ENCODE results near the gene KCNQ1. TPM values are rescaled to one million over a fixed set of nuclear protein-coding genes. Genes with fewer than 3 reads are reported as not detected.

The KCNQ1 gene
- total RNA-seq, 2 experiments from 2014 or later: 20.4 to 26.0 TPM

DNA sequence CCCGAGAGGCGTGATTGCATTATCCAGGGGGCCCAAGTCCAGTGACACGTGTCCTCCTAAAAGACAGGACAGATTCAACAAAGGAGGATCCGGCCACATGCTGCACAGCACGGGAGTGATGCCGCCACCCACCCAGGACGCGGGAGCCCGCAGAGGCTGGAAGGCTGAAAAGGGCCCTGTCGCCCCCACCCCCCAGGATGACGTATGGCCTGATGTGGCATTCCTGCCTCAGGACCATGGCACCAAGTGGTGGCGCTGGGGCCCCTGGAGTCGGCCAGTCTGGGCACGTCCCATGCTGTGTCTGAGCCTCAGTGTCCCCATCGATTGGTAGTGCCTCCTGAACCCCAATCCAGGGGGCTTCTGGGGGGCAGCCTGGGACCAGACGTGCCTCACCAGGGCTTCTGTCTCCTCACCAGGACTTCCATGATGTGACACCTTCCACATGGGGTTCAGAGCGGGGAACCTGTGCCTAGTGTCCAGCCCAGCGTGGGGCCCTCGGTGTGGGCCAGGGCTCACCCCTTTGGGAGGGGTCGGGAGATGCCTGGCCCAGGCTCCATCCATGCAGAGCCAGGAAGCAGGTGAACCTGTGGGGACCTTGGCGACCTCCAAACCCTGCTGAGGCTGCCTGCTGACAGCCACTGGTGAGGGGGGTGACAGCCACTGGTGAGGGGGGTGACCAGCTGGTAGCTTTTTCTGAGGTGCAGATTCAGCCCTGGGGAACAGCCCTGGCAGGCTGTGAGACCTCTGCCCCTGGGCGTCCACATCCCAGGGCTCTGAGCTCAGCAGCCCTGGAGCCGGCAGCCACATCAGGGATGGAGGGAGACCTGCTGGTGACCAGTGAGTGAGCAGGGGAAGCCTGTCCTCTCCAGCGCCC, 75.3 kb downstream of the KCNQ1 start:
- no peaks in the 10 kb centered on the region for H3K9me3 Mint-ChIP-seq (ENCODE audit: insufficient read depth)
- DNase-seq (no peak), ATAC-seq (no peak)
- CTCF ChIA-PET: interaction anchor here (1.0 kb wide), 1 partner anchor 368 kb away, joined by 3 read pairs; no protein-coding TSS in a partner anchor
- no peak overlapping the region for H3K4me3 Mint-ChIP-seq
- POLR2A ChIA-PET: no interaction called here
- no peaks in the 10 kb centered on the region for H3K36me3 Mint-ChIP-seq (ENCODE audit: low read depth)
- H3K4me1 Mint-ChIP-seq (ENCODE audit: low read depth): no peaks in the 10 kb centered on the region
- no peak overlapping the region for H3K27ac Mint-ChIP-seq
- no peaks in the 10 kb centered on the region for H3K27me3 Mint-ChIP-seq (ENCODE audit: low read depth)

DNA sequence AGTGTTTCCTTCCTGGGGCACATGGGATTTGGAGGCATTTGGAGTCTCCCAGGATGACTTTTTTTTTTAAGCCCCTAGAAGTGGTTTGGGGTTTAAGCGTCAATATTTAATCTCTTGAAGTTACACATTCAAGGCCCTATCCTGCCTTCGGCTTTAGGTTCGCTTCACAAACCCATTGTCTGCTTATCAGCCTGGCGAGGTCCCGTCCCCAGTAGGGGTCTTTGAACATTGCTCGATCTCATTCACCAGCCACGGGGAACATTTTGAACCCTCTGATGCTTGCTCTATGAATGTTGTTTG, 75.9 kb downstream of the KCNQ1 start:
- Mint-ChIP-seq H3K36me3 (ENCODE audit: low read depth) (no peaks in the 10 kb centered on the region), H3K27me3 (ENCODE audit: low read depth) (no peaks in the 10 kb centered on the region), H3K4me1 (ENCODE audit: low read depth) (peaks cover 5% of the 10 kb centered on the region), H3K27ac (no peak overlapping the region), H3K9me3 (ENCODE audit: insufficient read depth) (no peaks in the 10 kb centered on the region), H3K4me3 (no peak overlapping the region)
- DNase-seq (no peak), ATAC-seq (no peak)
- CTCF ChIA-PET: no interaction called here
- POLR2A ChIA-PET: no interaction called here

DNA sequence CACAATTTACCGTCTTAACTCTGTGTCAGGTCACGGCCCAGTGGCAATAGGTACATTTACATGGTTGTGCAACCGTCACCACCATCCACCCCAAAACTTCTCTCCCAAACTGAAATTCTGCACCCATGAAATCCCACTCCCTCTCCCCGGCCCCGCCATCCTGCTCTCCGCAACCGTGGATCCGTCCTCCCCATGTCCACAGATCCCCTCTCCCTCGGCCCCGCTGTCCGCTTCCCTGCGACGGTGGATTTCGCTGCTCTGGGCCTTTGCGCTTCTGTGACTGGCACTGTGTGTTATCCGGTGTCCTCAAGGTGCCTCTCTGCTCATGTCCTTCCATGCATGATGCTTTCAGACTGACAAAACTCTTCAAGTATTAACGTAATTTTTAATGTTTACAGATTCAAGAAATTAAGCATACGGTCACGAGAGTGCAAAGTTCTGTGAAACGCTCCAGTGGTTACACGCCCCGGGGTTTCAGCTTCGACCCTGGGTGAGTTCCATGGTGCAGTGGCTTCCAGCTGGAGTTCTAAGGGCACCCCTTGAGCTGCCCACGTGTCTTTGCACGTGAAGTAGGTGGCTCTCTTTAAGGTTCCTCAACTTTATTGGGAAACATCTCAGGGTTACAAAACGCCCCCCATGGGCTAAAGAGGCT, 76.4 kb downstream of the KCNQ1 start:
- POLR2A ChIA-PET: no interaction called here
- DNase-seq: no peak
- H3K36me3 Mint-ChIP-seq (ENCODE audit: low read depth): no peaks in the 10 kb centered on the region
- CTCF ChIA-PET: no interaction called here
- no peaks in the 10 kb centered on the region for H3K9me3 Mint-ChIP-seq (ENCODE audit: insufficient read depth)
- no peak overlapping the region for H3K27ac Mint-ChIP-seq
- H3K4me1 Mint-ChIP-seq (ENCODE audit: low read depth): peaks cover 10% of the 10 kb centered on the region
- ATAC-seq: no peak
- no peaks in the 10 kb centered on the region for H3K27me3 Mint-ChIP-seq (ENCODE audit: low read depth)
- no peak overlapping the region for H3K4me3 Mint-ChIP-seq

DNA sequence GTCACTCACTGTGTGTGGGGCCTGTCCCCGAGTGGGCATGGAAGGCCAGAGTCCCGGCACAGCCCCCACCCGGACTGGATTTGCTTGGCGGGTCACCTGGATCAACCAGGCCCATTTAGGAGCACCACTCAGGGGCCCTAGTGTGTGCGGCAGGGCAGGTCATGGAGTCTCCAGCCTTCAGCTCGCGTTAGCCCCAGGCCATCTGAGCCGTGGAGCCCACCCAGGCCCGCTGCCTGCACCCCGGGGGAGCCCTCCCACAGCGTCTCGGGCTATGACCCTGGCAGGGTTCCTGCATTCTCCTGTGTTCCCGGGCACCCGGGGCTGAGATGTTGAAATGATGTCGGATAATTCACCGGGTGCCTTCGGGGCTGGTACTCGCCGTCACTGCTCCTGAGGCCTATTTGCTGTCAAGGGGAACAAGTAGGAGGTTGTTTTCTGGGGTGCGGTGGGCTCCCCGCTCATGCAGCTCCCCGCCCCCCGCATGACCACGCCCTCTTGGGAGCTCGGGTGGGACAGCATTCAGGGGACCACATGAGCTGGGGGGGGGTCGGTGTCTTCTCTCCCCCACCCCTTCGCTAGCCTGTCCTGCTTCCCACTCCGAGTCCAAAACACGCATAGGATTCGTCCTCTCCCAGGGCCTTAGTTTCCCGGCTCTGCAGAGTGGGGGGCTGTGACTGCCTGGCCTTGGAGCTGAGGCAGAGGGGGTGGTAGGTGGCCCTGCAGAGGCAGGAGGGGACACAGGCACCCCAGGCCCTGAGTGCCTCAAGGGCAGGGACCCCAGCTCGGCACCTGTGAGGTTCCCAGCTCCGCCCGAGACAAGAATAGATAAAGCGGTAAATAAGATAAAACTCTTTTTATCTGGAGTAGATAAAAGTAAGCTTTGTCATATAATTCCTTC, 77.2 kb downstream of the KCNQ1 start:
- ChIA-PET POLR2A (no interaction called here), CTCF (interaction anchor here (0.5 to 0.9 kb wide), 2 partner anchors 11 to 423 kb away, joined by 3 to 5 read pairs; no protein-coding TSS in a partner anchor)
- Mint-ChIP-seq H3K9me3 (ENCODE audit: insufficient read depth) (no peaks in the 10 kb centered on the region), H3K36me3 (ENCODE audit: low read depth) (no peaks in the 10 kb centered on the region), H3K4me3 (no peak overlapping the region), H3K4me1 (ENCODE audit: low read depth) (peaks cover 16% of the 10 kb centered on the region), H3K27ac (no peak overlapping the region), H3K27me3 (ENCODE audit: low read depth) (no peaks in the 10 kb centered on the region)
- ATAC-seq (no peak), DNase-seq (no peak)

DNA sequence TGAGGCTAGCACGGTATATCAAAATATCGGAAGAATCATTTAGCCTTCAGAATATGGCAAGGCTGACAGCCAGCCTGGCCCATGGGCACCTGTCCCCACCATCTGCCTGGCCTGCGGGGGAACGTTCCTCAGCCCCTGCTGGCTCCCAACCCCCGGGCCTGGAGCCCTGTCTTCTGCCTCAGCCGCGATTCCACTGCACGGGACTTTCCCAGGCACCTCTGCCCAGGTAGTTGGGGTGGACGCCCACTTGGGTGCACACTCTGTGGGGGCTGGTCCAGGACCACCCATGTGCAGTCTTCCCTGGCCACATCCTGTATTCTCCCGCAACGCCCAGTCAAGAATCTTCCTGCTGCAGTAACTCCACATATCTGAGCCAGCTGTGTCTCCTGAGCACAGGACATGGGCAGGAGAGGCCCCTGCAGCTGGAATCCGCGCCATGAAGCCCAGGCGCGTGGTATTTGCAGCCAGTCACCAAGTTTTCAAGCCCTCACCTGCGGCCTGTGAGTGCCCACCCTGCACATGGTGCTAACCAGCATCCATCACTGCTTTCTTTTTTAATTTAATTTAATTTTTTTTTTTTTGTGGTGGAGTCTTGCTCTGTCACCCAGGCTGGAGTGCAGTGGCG, 77.9 kb downstream of the KCNQ1 start:
- H3K36me3 Mint-ChIP-seq (ENCODE audit: low read depth): no peaks in the 10 kb centered on the region
- POLR2A ChIA-PET: no interaction called here
- no peak overlapping the region for H3K27ac Mint-ChIP-seq
- H3K9me3 Mint-ChIP-seq (ENCODE audit: insufficient read depth): no peaks in the 10 kb centered on the region
- H3K4me1 Mint-ChIP-seq (ENCODE audit: low read depth): peaks cover 20% of the 10 kb centered on the region
- H3K27me3 Mint-ChIP-seq (ENCODE audit: low read depth): no peaks in the 10 kb centered on the region
- H3K4me3 Mint-ChIP-seq: no peak overlapping the region
- ATAC-seq (peak; percentile 16), DNase-seq (no peak)
- CTCF ChIA-PET: interaction anchor here (0.5 to 0.9 kb wide), 2 partner anchors 10 to 423 kb away, joined by 3 to 5 read pairs; no protein-coding TSS in a partner anchor

DNA sequence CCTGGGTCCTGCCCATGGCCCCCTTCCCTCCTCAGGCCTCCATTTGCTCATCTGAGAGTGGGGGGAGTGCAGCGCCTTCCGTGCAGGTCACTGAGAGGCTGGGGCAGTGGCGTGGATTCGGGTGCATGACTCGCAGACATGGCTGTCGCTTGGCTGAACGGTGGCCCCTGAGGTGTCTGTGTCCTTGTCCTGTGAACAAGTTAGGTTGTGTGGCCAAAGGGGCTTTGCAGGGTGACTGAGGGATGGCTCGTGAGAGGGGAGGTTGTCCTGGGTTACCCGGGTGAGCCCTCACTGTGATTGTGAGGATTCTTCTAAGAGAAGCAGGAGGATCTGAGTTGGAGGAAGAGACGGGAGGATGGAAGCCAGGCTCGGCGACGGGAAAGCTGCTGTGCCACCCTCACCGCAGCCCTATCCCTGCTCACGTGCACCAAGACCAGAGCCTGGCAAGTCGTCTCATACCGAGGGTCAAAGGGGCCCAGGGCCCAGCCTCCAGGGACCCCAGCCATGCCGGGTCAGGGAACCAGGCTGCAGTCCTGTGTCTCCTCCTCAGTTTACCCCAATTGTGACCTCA, 79.1 kb downstream of the KCNQ1 start:
- ChIA-PET POLR2A (no interaction called here), CTCF (no interaction called here)
- ATAC-seq (no peak), DNase-seq (no peak)
- no peaks in the 10 kb centered on the region for H3K36me3 Mint-ChIP-seq (ENCODE audit: low read depth)
- H3K4me3 Mint-ChIP-seq: no peak overlapping the region
- peaks cover 24% of the 10 kb centered on the region for H3K4me1 Mint-ChIP-seq (ENCODE audit: low read depth)
- no peaks in the 10 kb centered on the region for H3K9me3 Mint-ChIP-seq (ENCODE audit: insufficient read depth)
- no peak overlapping the region for H3K27ac Mint-ChIP-seq
- no peaks in the 10 kb centered on the region for H3K27me3 Mint-ChIP-seq (ENCODE audit: low read depth)

DNA sequence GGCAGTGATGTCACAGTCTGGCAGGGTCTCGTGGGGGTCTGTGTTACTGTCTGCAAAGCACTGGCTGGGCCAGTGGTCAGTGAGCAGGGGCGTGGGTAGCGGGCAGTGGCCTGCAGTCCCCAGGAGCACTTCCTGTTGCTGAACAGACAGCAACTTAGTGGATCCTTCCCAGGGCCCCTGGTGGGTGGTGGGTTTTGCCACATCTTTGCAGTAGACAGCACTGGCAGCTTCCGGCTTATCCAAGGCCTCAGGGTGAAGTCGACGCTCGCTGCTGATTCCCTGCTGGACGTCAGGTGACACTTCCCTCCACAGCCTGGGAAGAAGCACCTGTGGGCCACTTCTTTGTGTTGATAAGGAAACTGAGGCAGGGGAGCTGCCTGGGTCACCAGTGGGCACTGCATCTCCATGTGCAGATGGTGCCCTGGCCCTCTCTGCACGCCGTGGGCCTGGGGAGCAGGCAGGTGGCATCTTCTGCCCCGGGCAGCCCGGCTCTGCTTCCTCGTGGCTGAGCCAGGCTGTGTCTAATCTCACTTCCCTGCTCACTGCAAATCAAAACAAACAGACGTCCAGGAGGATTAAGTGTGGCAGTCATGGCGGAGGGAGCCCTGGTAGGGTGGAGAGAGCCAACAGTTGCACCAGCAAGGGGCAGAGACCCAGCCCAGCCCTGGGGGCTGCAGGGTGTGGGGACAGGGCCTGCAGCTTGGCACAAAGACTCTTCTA, 79.8 kb downstream of the KCNQ1 start:
- ATAC-seq (no peak), DNase-seq (no peak)
- Mint-ChIP-seq H3K27me3 (ENCODE audit: low read depth) (no peaks in the 10 kb centered on the region), H3K27ac (no peak overlapping the region), H3K4me3 (no peak overlapping the region), H3K4me1 (ENCODE audit: low read depth) (peaks cover 24% of the 10 kb centered on the region), H3K36me3 (ENCODE audit: low read depth) (no peaks in the 10 kb centered on the region), H3K9me3 (ENCODE audit: insufficient read depth) (no peaks in the 10 kb centered on the region)
- ChIA-PET POLR2A (no interaction called here), CTCF (interaction anchor here (0.9 kb wide), 1 partner anchor 405 kb away, joined by 3 read pairs; no protein-coding TSS in a partner anchor)

DNA sequence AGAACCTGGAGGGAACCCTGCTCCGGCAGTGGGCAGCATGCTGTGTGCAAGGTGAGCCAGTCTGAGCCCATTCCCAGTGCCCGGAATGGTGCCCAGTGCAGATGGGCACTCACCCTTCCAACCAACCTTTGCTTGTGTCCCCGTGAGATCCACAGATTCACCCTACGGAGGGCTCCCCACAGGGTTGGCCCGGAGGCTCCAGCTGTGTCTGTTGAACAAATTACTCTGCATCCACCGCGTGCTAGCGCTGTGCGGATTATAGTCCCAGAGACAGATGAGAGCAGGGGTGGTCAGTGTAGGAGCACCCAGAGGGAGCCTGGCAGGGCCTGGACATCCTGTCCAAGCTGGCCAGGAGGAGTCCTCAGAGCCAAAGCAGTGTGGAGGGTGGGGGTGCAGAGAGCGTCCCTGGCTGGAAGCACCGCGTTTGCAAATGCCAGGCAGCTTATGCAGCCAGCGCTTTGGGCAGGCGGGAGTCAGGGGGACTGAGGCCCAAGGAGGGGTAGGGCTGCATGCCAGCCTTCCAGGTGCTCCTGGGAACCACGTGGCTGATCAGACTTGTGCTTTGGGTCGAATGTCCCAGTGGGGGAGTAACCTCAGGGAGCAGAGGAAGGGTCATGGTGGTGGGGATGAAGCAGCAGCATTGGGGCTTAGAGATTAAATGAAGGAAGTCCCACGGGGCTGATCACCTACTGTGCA, 80.5 kb downstream of the KCNQ1 start:
- H3K4me1 Mint-ChIP-seq (ENCODE audit: low read depth): peaks cover 24% of the 10 kb centered on the region
- ATAC-seq (no peak), DNase-seq (no peak)
- CTCF ChIA-PET: interaction anchor here (0.9 kb wide), 1 partner anchor 405 kb away, joined by 3 read pairs; no protein-coding TSS in a partner anchor
- no peaks in the 10 kb centered on the region for H3K27me3 Mint-ChIP-seq (ENCODE audit: low read depth)
- no peaks in the 10 kb centered on the region for H3K9me3 Mint-ChIP-seq (ENCODE audit: insufficient read depth)
- H3K27ac Mint-ChIP-seq: no peak overlapping the region
- no peak overlapping the region for H3K4me3 Mint-ChIP-seq
- POLR2A ChIA-PET: interaction anchor here (0.6 kb wide), 1 partner anchor 103 kb away, joined by 3 read pairs; no protein-coding TSS in a partner anchor
- H3K36me3 Mint-ChIP-seq (ENCODE audit: low read depth): no peaks in the 10 kb centered on the region

DNA sequence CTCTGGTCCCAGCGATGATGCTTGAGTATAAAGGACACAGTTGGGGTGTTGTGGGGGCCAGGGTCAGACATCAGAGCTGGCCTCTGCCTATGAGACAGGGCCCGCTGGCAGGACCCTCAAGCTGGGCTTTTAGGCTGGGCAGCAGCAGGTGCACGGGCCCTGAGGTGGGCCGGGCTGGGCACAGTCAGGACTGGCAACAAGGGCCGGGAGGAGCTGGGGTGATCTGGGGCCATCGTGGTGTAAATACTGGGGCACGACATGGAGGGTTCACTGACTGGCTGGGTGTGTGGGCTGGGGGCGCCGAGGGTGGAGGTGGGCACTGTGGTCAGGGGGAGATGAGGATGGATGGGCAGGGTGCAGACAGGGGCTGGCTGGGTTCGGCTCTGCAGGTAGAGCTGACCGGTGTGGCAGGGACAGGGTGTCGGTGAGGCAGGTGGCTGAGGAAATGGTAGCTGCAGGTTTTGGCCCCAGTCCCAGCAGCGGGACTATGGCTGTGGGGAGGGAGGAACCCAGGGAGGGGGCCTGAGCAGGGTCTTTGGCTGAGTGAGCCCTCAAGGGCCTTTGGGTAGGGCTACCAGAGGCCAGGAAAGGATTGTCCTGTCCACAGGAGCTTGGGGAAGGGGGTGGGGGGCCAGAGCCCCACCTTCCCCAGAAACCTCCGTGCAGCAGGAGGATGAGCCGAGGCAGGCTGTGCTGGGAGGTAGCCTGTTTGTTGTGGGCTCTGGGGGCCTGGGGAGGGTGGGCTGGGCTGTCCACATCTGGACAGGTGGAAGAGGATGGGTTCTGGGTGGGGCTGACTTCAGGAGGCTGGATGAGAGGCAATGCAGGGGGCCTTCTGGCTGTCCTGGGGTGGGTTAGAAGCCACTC, 81.4 kb downstream of the KCNQ1 start:
- ATAC-seq (no peak), DNase-seq (no peak)
- CTCF ChIA-PET: interaction anchor here (0.8 kb wide), 1 partner anchor 100 kb away, joined by 3 read pairs; no protein-coding TSS in a partner anchor
- peaks cover 24% of the 10 kb centered on the region for H3K4me1 Mint-ChIP-seq (ENCODE audit: low read depth)
- H3K4me3 Mint-ChIP-seq: no peak overlapping the region
- no peaks in the 10 kb centered on the region for H3K9me3 Mint-ChIP-seq (ENCODE audit: insufficient read depth)
- POLR2A ChIA-PET: interaction anchor here (0.6 kb wide), 1 partner anchor 104 kb away, joined by 3 read pairs; no protein-coding TSS in a partner anchor
- peak overlapping the region; percentile 49 for H3K27ac Mint-ChIP-seq
- H3K36me3 Mint-ChIP-seq (ENCODE audit: low read depth): no peaks in the 10 kb centered on the region
- H3K27me3 Mint-ChIP-seq (ENCODE audit: low read depth): no peaks in the 10 kb centered on the region
